DLD1 (cell line): ENCODE measurements around the gene FBXW7.

ENCODE experiments used
- in situ Hi-C: cut with HindIII; loops from 2 replicates; pipeline ENCODE4 v1.10.0; 2017; ENCODE audit warnings: low sequenced_read_pairs

The FBXW7 gene

GRCh38 chr4:152513078-152513477, 22.8 kb downstream of the FBXW7 start:
- in situ Hi-C loops, result no loop called here

GRCh38 chr4:152512483-152512882, 23.4 kb downstream of the FBXW7 start:
- in situ Hi-C loops, result no loop called here

- in situ Hi-C loops, result no loop called here
Observed at GRCh38 chr4:152510349-152511147, 25.3 kb downstream of the FBXW7 start.

- in situ Hi-C loops, result no loop called here
Observed at GRCh38 chr4:152509595-152510225, 26.2 kb downstream of the FBXW7 start.

- in situ Hi-C loops, result no loop called here
Observed at GRCh38 chr4:152508818-152509217, 27.1 kb downstream of the FBXW7 start.

GRCh38 chr4:152508386-152508785, 27.5 kb downstream of the FBXW7 start:
- in situ Hi-C loops, result no loop called here

GRCh38 chr4:152503653-152504290, 32.1 kb downstream of the FBXW7 start:
- in situ Hi-C loops, result no loop called here

GRCh38 chr4:152501846-152502536, 33.9 kb downstream of the FBXW7 start:
- in situ Hi-C loops, result no loop called here

GRCh38 chr4:152500800-152501434, 35.0 kb downstream of the FBXW7 start:
- in situ Hi-C loops, result no loop called here

- in situ Hi-C loops, result no loop called here
Observed at GRCh38 chr4:152500275-152500674, 35.6 kb downstream of the FBXW7 start.

- in situ Hi-C loops, result no loop called here
Observed at GRCh38 chr4:152499344-152499743, 36.5 kb downstream of the FBXW7 start.

- in situ Hi-C loops, result no loop called here
Observed at GRCh38 chr4:152494020-152494419, 41.9 kb downstream of the FBXW7 start.

- in situ Hi-C loops, result no loop called here
Observed at GRCh38 chr4:152488246-152488645, 47.6 kb downstream of the FBXW7 start.

GRCh38 chr4:152486429-152487389, 49.2 kb downstream of the FBXW7 start:
- in situ Hi-C loops, result no loop called here

GRCh38 chr4:152485726-152486276, 50.1 kb downstream of the FBXW7 start:
- in situ Hi-C loops, result no loop called here

GRCh38 chr4:152482211-152482610, 53.7 kb downstream of the FBXW7 start:
- in situ Hi-C loops, result no loop called here

GRCh38 chr4:152480901-152481300, 55.0 kb downstream of the FBXW7 start:
- in situ Hi-C loops, result no loop called here

- in situ Hi-C loops, result no loop called here
Observed at GRCh38 chr4:152480326-152480725, 55.6 kb downstream of the FBXW7 start.

- in situ Hi-C loops, result no loop called here
Observed at GRCh38 chr4:152479428-152480026, 56.4 kb downstream of the FBXW7 start.
